Activated CD4-positive, CD25-positive, alpha-beta regulatory T cell (primary cell): Measurements from ENCODE around the gene SPHKAP.
"Not testable (repeated sequence)": the region's sequence is repeated elsewhere in the genome, so short reads cannot be mapped to it uniquely, and the experiment has no call there.

Experiments used
- DNase-seq, 4 experiments: peaks; one replicate each; lab custom pipeline; 2025; lab: John Stamatoyannopoulos, UW

The SPHKAP gene

DNA sequence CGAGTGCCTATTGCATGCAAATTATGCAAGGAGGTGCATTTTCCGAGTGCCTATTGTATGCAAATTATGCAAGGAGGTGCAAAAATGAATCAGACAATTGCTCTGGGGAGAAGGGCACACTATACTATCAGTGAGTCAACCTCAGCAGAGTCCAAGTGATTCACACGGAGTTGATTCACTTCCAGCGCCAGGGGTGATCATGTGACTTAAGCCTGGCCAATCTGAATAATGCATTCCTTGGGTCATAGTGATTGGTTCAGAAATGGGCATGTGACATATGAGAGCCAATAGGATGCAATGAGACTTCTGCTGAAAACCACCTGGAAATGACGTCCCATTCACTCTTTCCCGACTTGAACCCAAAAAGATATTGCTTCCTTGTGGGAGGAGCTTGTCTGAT lies 157.9 kb downstream of the SPHKAP start:
- DNase-seq: no peak

GRCh38 chr2:228018311-228018710 lies 163.2 kb downstream of the SPHKAP start:
- no peak for DNase-seq

- DNase-seq: no peak
Observed at GRCh38 chr2:228017784-228018183, 163.7 kb downstream of the SPHKAP start.

DNA sequence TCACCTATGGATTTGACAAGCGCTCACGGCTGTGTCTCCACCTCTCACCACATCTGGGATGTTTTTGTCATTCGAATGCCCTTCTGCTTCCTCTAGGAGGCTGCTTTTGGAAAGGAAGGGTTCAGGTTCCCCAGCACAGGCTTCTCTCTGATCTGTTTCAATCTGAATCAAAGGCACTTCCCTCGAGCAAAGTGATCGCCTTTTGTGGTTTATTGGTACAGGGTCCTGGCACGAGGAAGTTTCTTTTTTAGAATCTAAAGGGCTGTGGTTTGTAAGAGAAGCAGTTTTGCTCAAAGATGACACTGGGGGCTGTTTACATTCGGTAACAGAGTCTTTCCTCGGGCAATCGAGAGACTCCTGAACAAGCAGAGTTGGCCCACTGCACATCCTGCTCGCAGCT lies 165.1 kb downstream of the SPHKAP start:
- DNase-seq: no peak

- no peak for DNase-seq
Observed at GRCh38 chr2:228015741-228016140, 165.7 kb downstream of the SPHKAP start.

DNA sequence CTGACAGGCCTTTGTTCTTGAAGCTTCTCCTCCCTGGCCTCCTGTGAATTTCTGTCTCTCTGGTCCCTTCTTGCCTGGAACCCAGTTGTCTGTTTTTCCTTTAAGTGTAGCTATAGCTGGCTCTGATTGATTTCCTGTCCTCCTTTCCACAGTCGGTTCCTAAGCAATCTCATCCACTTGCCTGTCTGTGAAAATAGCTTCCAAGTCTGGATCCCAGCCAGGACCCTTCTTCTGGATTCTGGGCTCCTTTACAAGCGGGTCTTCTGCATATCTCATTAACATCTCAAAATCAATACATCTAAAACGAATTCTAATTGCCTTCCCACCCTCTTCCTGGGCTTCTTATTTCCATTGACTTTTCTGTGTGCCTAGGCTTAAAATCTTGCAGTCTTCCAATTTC lies 185.1 kb downstream of the SPHKAP start:
- DNase-seq: no peak

DNA sequence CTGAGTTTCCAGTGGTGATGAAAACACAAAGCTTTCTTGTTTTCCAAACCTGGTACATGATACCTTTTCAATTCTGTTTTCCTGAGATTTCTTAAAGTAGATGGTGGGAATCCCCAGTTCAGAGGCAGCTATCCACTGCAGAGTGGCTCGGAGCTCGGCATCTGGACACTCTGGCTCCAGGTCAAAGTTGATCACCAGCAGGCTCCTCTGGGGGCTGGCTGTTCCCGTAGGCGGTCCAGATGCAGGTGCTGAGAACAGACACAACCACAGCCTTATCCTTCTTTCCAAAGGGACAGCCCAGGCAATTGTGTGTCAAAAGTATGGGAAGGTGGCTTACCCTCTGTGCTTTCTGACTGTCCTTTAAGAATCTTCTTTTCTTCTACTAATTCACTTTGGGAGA lies 190.6 kb downstream of the SPHKAP start:
- DNase-seq: no peak

- no peak for DNase-seq
Observed at GRCh38 chr2:227973241-227973640, 208.2 kb downstream of the SPHKAP start.

GRCh38 chr2:227971619-227972230 lies 209.8 kb downstream of the SPHKAP start:
- DNase-seq: no peak

DNA sequence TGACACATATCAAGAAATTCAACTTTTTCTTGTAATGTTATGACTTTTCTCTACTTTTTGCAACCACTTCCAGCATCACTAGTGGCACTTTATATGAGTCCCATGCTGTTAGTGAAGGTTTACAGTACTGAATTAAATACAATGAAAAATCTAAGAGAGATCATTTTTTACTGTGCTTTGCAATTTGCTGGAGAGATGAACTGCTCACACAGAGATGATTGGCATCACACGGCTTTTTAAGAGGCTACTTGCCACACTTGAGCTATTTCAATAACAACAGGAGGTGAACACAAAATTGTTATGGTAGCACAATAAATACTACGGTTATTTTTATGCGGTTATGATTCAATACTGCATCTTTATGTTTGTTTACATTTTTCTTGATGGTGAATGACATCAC lies 221.2 kb downstream of the SPHKAP start:
- no peak for DNase-seq

DNA sequence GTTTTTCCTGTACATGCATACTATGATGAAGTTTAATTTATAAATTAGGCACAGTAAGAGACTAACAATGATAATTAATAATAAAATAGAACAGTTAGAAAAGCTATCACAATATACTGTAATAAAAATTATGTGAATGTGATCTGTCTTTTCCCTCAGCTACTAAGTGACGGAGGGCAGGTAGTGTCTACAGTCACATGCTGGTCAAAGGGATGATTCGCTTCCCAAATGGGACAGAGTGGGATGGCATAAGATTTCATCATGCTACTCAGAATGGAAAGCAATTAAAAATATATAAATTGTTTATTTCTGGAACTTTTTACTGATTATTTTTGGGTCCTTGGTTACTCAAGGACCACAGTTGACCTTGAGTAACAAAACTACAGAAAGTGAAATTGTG lies 238.5 kb downstream of the SPHKAP start:
- no peak for DNase-seq

- no peak for DNase-seq
Observed at GRCh38 chr2:227942021-227942420, 239.5 kb downstream of the SPHKAP start.

DNA sequence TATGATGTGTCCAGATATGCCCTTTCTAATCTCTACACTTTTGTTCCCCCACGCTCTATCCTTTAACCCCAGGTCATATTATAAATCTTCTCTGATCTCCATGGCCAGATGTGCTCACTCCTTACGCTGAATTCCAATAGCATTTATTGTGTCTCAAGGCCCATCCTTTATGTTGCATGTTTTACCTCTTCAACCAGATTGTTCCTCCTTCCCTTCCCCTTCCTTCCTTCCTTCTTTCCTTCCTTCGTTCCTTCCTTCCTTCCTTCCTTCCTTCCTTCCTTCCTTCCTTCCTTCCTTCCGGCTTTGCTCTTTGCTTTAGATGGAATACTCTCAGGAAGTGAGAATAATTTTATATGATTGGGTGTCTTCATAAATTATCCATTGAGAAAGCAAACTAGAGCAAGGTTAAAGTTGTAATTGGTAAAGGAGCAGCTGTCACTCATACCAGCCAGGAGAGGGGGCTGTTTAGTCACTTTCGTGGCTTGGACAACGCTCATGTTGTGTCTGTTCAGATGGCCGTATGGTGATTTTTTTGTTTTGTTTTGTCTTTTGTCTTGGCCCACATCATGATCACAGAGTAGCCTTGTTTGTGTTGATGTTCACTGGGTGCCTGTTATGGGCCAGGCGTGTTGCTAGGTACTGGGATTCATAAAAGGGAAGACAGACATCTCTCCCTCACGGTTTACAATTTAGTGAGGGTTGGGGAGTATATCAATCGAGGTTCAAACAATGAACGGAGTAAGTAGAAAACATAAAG lies 242.0 kb downstream of the SPHKAP start:
- DNase-seq: no peak

GRCh38 chr2:227936249-227936648 lies 245.2 kb downstream of the SPHKAP start:
- not testable (repeated sequence) for DNase-seq

DNA sequence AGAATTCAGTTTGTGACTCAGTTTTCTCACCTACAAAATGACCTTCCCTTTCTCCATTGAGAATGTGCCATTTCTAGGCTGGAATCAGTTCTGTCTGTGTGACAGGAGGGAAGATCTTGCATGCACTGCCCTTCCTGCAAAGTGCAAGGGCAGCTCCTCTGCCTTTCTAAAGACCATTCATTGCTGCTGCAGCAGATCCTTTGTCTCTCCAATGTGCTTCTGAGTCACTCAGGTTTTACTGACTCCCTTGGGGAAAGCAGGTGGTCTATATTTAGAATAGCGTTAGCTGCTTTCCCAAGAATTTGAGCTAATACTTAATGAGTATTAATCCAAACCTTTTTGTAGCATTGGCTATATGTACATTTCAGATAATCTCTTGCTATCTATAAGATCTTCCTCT lies 247.6 kb downstream of the SPHKAP start:
- no peak for DNase-seq

DNA sequence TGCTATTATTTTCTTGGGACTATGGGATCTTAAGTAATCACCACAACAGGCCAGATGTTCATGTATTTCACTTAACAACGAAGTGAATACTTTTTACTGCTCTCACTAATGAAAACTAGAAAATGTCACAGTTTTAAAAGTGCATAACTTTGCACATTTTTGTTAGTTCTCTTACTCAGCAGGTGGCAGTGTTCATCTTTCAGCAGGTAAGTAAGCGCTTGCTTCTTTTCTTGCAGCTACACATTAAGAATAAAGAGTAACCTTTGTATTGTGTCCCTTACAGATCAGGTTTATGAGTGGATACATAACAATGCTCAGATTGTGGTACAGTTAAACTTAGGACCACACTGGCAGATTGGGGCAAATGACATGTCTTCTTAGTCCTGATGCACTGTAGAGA lies 249.1 kb downstream of the SPHKAP start:
- no peak for DNase-seq

DNA sequence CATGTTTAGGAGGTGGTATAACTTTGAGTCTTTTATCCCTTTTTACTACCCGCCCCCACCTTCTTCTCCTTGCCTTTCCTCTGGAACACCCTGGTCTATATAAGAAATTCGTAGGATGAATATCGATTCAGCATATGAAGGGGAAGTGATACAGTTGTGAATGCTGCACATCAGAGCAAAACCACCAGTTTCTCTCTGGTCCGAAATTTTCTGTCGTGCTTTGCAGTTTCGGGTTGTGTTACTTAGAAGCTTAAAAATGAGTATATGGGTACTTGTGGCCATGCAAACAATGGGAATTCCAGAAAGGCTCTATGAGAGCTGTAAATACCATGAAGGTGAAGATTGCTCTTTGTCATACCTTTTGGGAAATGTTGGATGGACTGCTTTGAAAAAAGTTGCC lies 249.5 kb downstream of the SPHKAP start:
- no peak for DNase-seq
